Right lobe of liver (tissue), 6 donors: ENCODE data around the gene TNRC18. TPM values are rescaled to one million over a fixed set of nuclear protein-coding genes. Genes with fewer than 3 reads are reported as not detected.

Experiments
- ATAC-seq, 4 donors: fragments of 200-7000 bp; cut with Tn5 transposase; one replicate each; pipeline ENCODE4 v1.9.1; 2020; ENCODE audit warnings: mild to moderate bottlenecking in 4 of 4, moderate library complexity in 4 of 4
- DNase-seq, 3 donors: peaks; one replicate each; pipeline ENCODE4 v3.0.0-alpha.2; 2020
- H3K27ac ChIP-seq, 3 donors: fragments of 200-600 bp; one replicate each; pipeline ENCODE4 v1.8.0; 2022
- H3K27me3 ChIP-seq, 2 donors: fragments of 200-600 bp; one replicate each; pipeline ENCODE4 v1.8.0; 2022
- H3K36me3 ChIP-seq, 4 donors: fragments of 200-600 bp; sonication (generic) in 1 of 4; one replicate each; pipeline versions ENCODE4 v1.5.1 to v1.8.0; 2017 to 2022; ENCODE audit warnings: control low read depth in 1 of 4
- H3K4me1 ChIP-seq, 4 donors: fragments of 200-600 bp; sonication (generic) in 1 of 4; one replicate each; pipeline versions ENCODE4 v1.5.1 to v1.8.0; 2017 to 2022; ENCODE audit warnings: control low read depth in 1 of 4
- H3K4me3 ChIP-seq, 3 donors: fragments of 200-600 bp; one replicate each; pipeline ENCODE4 v1.8.0; 2022
- H3K9me3 ChIP-seq, 4 donors: fragments of 200-600 bp; sonication (generic) in 1 of 4; one replicate each; pipeline versions ENCODE4 v1.5.1 to v1.8.0; 2017 to 2022; ENCODE audit warnings: control low read depth in 1 of 4
- POLR2A ChIP-seq: fragments of 450-650 bp; IDR thresholded peaks from one replicate; pipeline ENCODE4 v1.6.1; 2017; ENCODE audit warnings: antibody characterized with exemption, mild to moderate bottlenecking
- WGBS: methylation state at CpG from one replicate; pipeline ENCODE4 v1.1.6; 2018; ENCODE audit warnings: low coverage, low lambda C conversion rate; ENCODE audit not compliant: insufficient coverage; ENCODE audit errors: missing lambda C conversion rate; 5-methylcytosine and 5-hydroxymethylcytosine counted together
- intact Hi-C, 2 donors: fragments of 100-400 bp; cut with DNase I; formaldehyde crosslinking; loops; one replicate each; pipeline versions ENCODE4 v1.11.2 to v1.14.1; 2022
- total RNA-seq, 6 experiments: library from RNA; depleted of rRNA in 2 of 6; stranded (reverse); fragments of >200 nt in 2 of 6; fragmentation: NEBNext Ultra II Directional in 3 of 6; extraction: Animal tissue kit (Norgen Biotek cat#: 25700) in 3 of 6; gene quantifications; one replicate each; pipeline versions ENCODE4 v1.1.0 to v1.2.4, GENCODE V29; 2016 to 2023
- TF ChIP-seq, protein P1 (sequence below), 4 donors: fragments of 200-600 bp in 3 of 4; fragments of 450-650 bp in 1 of 4; IDR thresholded peaks; one replicate each; pipeline versions ENCODE4 v1.5.1 to v1.8.0; 2016 to 2022; ENCODE audit warnings: antibody characterized with exemption in 4 of 4, mild to moderate bottlenecking in 2 of 4
- donor health status: DM: no; HTN: yes; CAD: no.
- donor health status: DM: no; HTN: no; CAD: no.
- donor health status: DM: no; HTN: no; CAD: no.
- donor health status: DM: no; HTN: yes; CAD: no.
- donor health status: DM: no; HTN: yes; CAD: no.

TNRC18 gene
- total RNA-seq, 6 experiments from 2014 or later = 27.0 to 36.9 (median 30.5) TPM

DNA sequence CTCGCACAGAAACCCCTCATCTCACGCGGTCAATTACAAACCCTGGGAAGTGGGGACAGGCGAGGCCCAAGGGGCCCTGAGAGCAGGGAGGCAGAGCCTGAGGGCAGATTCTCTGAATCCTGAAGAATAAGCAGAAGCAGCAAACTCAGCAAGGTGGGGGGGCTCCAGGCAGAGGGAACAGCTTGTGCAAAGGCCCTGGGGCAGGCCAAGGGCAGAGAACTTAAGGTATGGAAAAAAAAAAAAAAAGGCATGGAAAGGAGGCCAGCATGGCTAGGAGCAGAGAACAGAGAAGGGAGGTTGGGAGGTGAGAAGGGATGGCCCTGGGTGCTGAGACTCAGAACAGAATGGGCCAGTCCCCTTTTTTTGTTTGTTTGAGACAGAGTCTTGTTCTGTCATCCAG is 32.8 kb upstream of the TNRC18 start:
- no peak for TF ChIP-seq POLR2A
- TF ChIP-seq, protein P1, sequence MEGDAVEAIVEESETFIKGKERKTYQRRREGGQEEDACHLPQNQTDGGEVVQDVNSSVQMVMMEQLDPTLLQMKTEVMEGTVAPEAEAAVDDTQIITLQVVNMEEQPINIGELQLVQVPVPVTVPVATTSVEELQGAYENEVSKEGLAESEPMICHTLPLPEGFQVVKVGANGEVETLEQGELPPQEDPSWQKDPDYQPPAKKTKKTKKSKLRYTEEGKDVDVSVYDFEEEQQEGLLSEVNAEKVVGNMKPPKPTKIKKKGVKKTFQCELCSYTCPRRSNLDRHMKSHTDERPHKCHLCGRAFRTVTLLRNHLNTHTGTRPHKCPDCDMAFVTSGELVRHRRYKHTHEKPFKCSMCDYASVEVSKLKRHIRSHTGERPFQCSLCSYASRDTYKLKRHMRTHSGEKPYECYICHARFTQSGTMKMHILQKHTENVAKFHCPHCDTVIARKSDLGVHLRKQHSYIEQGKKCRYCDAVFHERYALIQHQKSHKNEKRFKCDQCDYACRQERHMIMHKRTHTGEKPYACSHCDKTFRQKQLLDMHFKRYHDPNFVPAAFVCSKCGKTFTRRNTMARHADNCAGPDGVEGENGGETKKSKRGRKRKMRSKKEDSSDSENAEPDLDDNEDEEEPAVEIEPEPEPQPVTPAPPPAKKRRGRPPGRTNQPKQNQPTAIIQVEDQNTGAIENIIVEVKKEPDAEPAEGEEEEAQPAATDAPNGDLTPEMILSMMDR (IDR thresholded peaks at IDR 0.05) = no peak
- intact Hi-C loops = loop anchor here in 1 of 2 donors (10.0 kb wide), 1 partner anchor 222 kb away; no protein-coding TSS in a partner anchor
- ATAC-seq (no peak), DNase-seq (no peak)
- Histone ChIP-seq H3K27me3 (no peaks in the 10 kb centered on the region), H3K27ac (no peak overlapping the region), H3K4me1 (no peaks in the 10 kb centered on the region), H3K36me3 (no peaks in the 10 kb centered on the region), H3K9me3 (no peaks in the 10 kb centered on the region), H3K4me3 (no peak overlapping the region)
- WGBS = 100% methylated on average over 3 of the region's 4 CpGs

DNA sequence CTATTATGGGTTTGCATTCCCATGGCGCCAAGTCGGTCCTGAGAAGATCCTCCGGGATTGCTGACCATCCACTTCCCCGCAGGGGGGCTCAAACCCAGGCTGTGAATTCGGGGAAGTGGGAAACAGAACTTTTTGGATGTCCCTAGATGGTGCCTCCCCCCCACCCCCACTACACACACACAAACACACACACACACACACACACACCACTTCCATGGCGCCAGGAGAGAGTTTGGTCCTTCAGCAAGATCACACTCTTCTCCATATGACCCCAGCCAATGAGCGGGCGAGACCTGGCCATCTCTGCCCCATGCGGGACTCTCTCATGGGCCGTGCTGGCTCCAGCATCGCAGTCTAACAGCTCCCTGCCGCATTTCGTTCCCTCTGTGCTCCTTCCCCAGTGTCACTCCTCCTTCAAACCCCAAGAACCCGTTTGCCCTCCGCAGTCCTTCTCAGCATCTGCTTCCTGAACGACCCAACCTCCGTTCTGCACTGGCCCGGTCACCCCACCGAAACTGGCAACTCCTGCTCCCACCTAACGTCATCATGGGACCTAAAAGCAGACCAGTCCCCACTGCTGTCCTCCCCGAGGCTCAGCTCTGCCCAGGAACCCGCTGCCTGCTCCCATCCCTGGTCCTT is 32.1 kb upstream of the TNRC18 start:
- intact Hi-C loops = loop anchor here in 1 of 2 donors (10.0 kb wide), 1 partner anchor 221 kb away; no protein-coding TSS in a partner anchor
- Histone ChIP-seq H3K27ac (no peak overlapping the region), H3K27me3 (no peaks in the 10 kb centered on the region), H3K4me1 (no peaks in the 10 kb centered on the region), H3K4me3 (no peak overlapping the region), H3K9me3 (no peaks in the 10 kb centered on the region), H3K36me3 (no peaks in the 10 kb centered on the region)
- WGBS = 55% methylated on average over 18 of the region's 22 CpGs
- DNase-seq (no peak), ATAC-seq (no peak)
- TF ChIP-seq, protein P1 (IDR thresholded peaks at IDR 0.05) = no peak

DNA sequence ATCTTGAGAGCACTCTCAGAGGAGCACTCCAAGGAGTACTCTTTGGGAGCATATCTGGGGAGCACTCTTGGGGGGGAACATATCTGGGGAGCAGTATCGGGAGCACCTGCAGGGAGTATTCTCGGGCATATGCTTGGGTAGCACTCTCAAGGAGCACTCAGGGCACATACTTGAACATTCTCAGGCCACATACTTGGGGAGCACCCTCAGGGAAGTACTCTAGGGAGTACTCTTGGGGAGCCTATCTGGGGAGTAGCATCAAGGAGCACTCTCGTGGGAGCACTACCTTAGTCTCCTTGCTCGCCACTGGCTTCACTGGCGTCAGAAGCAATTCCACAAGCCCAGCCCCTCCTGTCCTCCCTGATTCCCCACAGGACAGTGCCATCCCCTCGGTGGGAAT is 31.5 kb upstream of the TNRC18 start:
- no peak for DNase-seq
- no peaks in the 10 kb centered on the region for H3K9me3 ChIP-seq
- no peaks in the 10 kb centered on the region for H3K36me3 ChIP-seq
- no peak for ATAC-seq
- TF ChIP-seq, protein P1 (IDR thresholded peaks at IDR 0.05) = no peak
- no peak for TF ChIP-seq POLR2A
- 52% methylated on average over 2 of the region's 6 CpGs for WGBS
- no peaks in the 10 kb centered on the region for H3K27me3 ChIP-seq
- no peak overlapping the region for H3K4me3 ChIP-seq
- no peak overlapping the region for H3K27ac ChIP-seq
- intact Hi-C loops = loop anchor here in 1 of 2 donors (10.0 kb wide), 1 partner anchor 220 kb away; no protein-coding TSS in a partner anchor
- H3K4me1 ChIP-seq = no peaks in the 10 kb centered on the region

DNA sequence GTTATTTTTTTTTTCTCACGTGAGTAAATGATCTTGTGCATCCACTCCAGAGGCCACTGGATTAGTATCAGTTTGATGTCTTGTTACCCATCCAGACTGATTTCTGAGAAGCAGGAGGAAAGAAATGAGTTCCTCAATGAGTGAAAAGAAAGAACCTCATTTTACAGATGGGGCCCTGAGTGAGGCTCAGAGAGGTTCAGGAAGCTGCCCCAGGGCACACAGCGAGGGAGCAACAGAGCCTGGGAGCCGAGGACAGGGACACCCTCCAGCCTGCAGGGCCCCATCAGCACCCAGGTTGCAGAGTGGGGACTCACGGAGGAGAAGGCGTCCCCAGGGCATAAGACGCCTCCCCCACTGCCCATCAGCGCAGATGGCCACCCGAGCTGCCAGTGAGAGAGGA is 30.9 kb upstream of the TNRC18 start:
- intact Hi-C loops = loop anchor here in 1 of 2 donors (10.0 kb wide), 1 partner anchor 220 kb away; no protein-coding TSS in a partner anchor
- H3K27me3 ChIP-seq = no peaks in the 10 kb centered on the region
- no peaks in the 10 kb centered on the region for H3K4me1 ChIP-seq
- H3K36me3 ChIP-seq = no peaks in the 10 kb centered on the region
- TF ChIP-seq POLR2A = no peak
- TF ChIP-seq, protein P1 (IDR thresholded peaks at IDR 0.05) = no peak
- H3K27ac ChIP-seq = no peak overlapping the region
- H3K4me3 ChIP-seq = no peak overlapping the region
- no peaks in the 10 kb centered on the region for H3K9me3 ChIP-seq
- DNase-seq (no peak), ATAC-seq (no peak)
- WGBS = 100% methylated on average over 1 of the region's 8 CpGs
